WTC11 (cell line): Measurements from ENCODE around the gene SPOCK2. TPM values are rescaled to one million over a fixed set of nuclear protein-coding genes. Genes with fewer than 3 reads are reported as not detected.

Source experiments
- ATAC-seq: fragments of 200-7000 bp; cut with Tn5 transposase; 2 replicates; pipeline ENCODE4 v1.10.0; 2021; ENCODE audit warnings: mild to moderate bottlenecking, moderate library complexity
- CTCF ChIA-PET: fragments of 300-600 bp; sonication (Branson Sonifier 250); formaldehyde crosslinking; loops from one replicate; lab custom pipeline; 2021; ENCODE audit warnings: antibody characterized with exemption; lab: Charles Lee
- POLR2A ChIA-PET: fragments of 350-600 bp; sonication (Branson Sonifier 250); formaldehyde crosslinking; loops from one replicate; lab custom pipeline; 2021; ENCODE audit warnings: antibody characterized with exemption; lab: Charles Lee
- DNase-seq: peaks from one replicate; pipeline ENCODE4 v3.0.0; 2021; ENCODE audit warnings: low spot score
- H3K27ac Mint-ChIP-seq: 2 replicates; pipeline ENCODE4 v1.8.0; 2021; ENCODE audit warnings: mixed read lengths
- H3K27me3 Mint-ChIP-seq: 2 replicates; pipeline ENCODE4 v1.8.0; 2021; ENCODE audit warnings: low read depth, mild to moderate bottlenecking, moderate library complexity, mixed read lengths
- H3K36me3 Mint-ChIP-seq: 2 replicates; pipeline ENCODE4 v1.8.0; 2021; ENCODE audit warnings: mixed read lengths
- H3K4me1 Mint-ChIP-seq: 2 replicates; pipeline ENCODE4 v1.8.0; 2022; ENCODE audit warnings: mixed read lengths
- H3K4me3 Mint-ChIP-seq: 2 replicates; pipeline ENCODE4 v1.8.0; 2021; ENCODE audit warnings: mild to moderate bottlenecking, moderate library complexity, mixed read lengths
- H3K9me3 Mint-ChIP-seq: 2 replicates; pipeline ENCODE4 v1.8.0; 2021; ENCODE audit warnings: mixed read lengths
- CBFB ChIP-seq: sonication (generic); formaldehyde crosslinking; IDR thresholded peaks from 2 replicates; pipeline ENCODE4 v1.8.1; 2022; ENCODE audit warnings: mild to moderate bottlenecking, low read depth, missing genetic modification reagents
- ELF4 ChIP-seq: sonication (generic); formaldehyde crosslinking; IDR thresholded peaks from 2 replicates; pipeline ENCODE4 v1.8.1; 2022; ENCODE audit warnings: low read depth, mild to moderate bottlenecking, moderate library complexity, missing genetic modification reagents
- ETV6 ChIP-seq: sonication (generic); formaldehyde crosslinking; IDR thresholded peaks from 2 replicates; pipeline ENCODE4 v1.8.1; 2022; ENCODE audit warnings: mild to moderate bottlenecking, missing genetic modification reagents
- GRHL2 ChIP-seq: fragments of 250-450 bp; sonication (Bioruptor Pico); IDR thresholded peaks from 2 replicates; pipeline ENCODE4 v1.8.0; 2022; ENCODE audit warnings: mild to moderate bottlenecking, moderate library complexity; ENCODE audit not compliant: insufficient replicate concordance, severe bottlenecking
- GTF2I ChIP-seq: fragments of 250-450 bp; sonication (Bioruptor Pico); conservative IDR thresholded peaks from 2 replicates; pipeline ENCODE4 v1.4.0; 2021; ENCODE audit warnings: mild to moderate bottlenecking
- HMGA2 ChIP-seq: fragments of 250-450 bp; sonication (Bioruptor Pico); IDR thresholded peaks from 2 replicates; pipeline ENCODE4 v1.4.0; 2021; ENCODE audit warnings: mild to moderate bottlenecking, moderate library complexity
- JAZF1 ChIP-seq: fragments of 250-450 bp; sonication (Bioruptor Pico); IDR thresholded peaks from 2 replicates; pipeline ENCODE4 v1.9.0; 2021; ENCODE audit warnings: moderate library complexity, mild to moderate bottlenecking, inconsistent platforms
- MXD4 ChIP-seq: fragments of 250-450 bp; sonication (Bioruptor Pico); IDR thresholded peaks from 2 replicates; pipeline ENCODE4 v1.8.0; 2021; ENCODE audit warnings: mild to moderate bottlenecking, moderate library complexity, borderline replicate concordance
- MYBL2 ChIP-seq: sonication (generic); formaldehyde crosslinking; IDR thresholded peaks from 2 replicates; pipeline ENCODE4 v1.8.1; 2023; ENCODE audit warnings: mild to moderate bottlenecking, moderate library complexity, missing genetic modification reagents
- NFE2L1 ChIP-seq: sonication (generic); formaldehyde crosslinking; IDR thresholded peaks from 2 replicates; pipeline ENCODE4 v1.8.1; 2023; ENCODE audit warnings: missing genetic modification reagents
- NR3C1 ChIP-seq: sonication (generic); formaldehyde crosslinking; conservative IDR thresholded peaks from 2 replicates; pipeline ENCODE4 v1.8.1; 2023; ENCODE audit warnings: low read depth, mild to moderate bottlenecking, missing genetic modification reagents
- OVOL2 ChIP-seq: fragments of 250-450 bp; sonication (Bioruptor Pico); IDR thresholded peaks from 2 replicates; pipeline ENCODE4 v1.9.0; 2021; ENCODE audit warnings: mild to moderate bottlenecking, borderline replicate concordance
- SMAD3 ChIP-seq: sonication (generic); formaldehyde crosslinking; IDR thresholded peaks from 2 replicates; pipeline ENCODE4 v1.8.0; 2022; ENCODE audit warnings: missing genetic modification reagents, mild to moderate bottlenecking, borderline replicate concordance
- ZNF232 ChIP-seq: sonication (generic); formaldehyde crosslinking; IDR thresholded peaks from 2 replicates; pipeline ENCODE4 v1.8.0; 2022; ENCODE audit warnings: mild to moderate bottlenecking, missing genetic modification reagents
- ZNF263 ChIP-seq: sonication (generic); formaldehyde crosslinking; IDR thresholded peaks from 2 replicates; pipeline ENCODE4 v1.8.1; 2022; ENCODE audit warnings: low read depth, mild to moderate bottlenecking, moderate library complexity, missing genetic modification reagents
- total RNA-seq: library from RNA; stranded (reverse); gene quantifications from 3 replicates; pipeline ENCODE4 v1.2.3, GENCODE V29; 2021
- TF ChIP-seq, protein P1 (sequence below): sonication (generic); formaldehyde crosslinking; IDR thresholded peaks from 2 replicates; pipeline ENCODE4 v1.8.1; 2023; ENCODE audit warnings: mild to moderate bottlenecking, missing genetic modification reagents, borderline replicate concordance
- TF ChIP-seq, protein P2 (sequence below): sonication (generic); formaldehyde crosslinking; IDR thresholded peaks from 2 replicates; pipeline ENCODE4 v1.8.1; 2022; ENCODE audit warnings: low read depth, missing genetic modification reagents, borderline replicate concordance
- TF ChIP-seq, protein P3 (sequence below): fragments of 250-450 bp; sonication (Bioruptor Pico); IDR thresholded peaks from 2 replicates; pipeline ENCODE4 v2.1.2; 2022; ENCODE audit warnings: mild to moderate bottlenecking, moderate library complexity
- TF ChIP-seq, protein P4 (sequence below): fragments of 250-450 bp; sonication (Bioruptor Pico); IDR thresholded peaks from 2 replicates; pipeline ENCODE4 v1.9.0; 2021; ENCODE audit warnings: moderate library complexity, mild to moderate bottlenecking, inconsistent platforms, borderline replicate concordance
- TF ChIP-seq, protein P5 (sequence below): sonication (generic); formaldehyde crosslinking; IDR thresholded peaks from 2 replicates; pipeline ENCODE4 v1.8.0; 2023; ENCODE audit warnings: missing genetic modification reagents, mild to moderate bottlenecking, borderline replicate concordance
- TF ChIP-seq, protein P6 (sequence below): sonication (generic); formaldehyde crosslinking; IDR thresholded peaks from 2 replicates; pipeline ENCODE4 v1.8.0; 2022; ENCODE audit warnings: mild to moderate bottlenecking, missing genetic modification reagents
- TF ChIP-seq, protein P7 (sequence below): sonication (generic); formaldehyde crosslinking; IDR thresholded peaks from 2 replicates; pipeline ENCODE4 v1.8.1; 2023; ENCODE audit warnings: mild to moderate bottlenecking, missing genetic modification reagents, moderate library complexity
- TF ChIP-seq, protein P8 (sequence below): sonication (generic); formaldehyde crosslinking; IDR thresholded peaks from 2 replicates; pipeline ENCODE4 v1.8.1; 2022; ENCODE audit warnings: mild to moderate bottlenecking, moderate library complexity, missing genetic modification reagents

The SPOCK2 gene
- total RNA-seq, 1 experiment from 2014 or later, result 4.7 TPM

DNA sequence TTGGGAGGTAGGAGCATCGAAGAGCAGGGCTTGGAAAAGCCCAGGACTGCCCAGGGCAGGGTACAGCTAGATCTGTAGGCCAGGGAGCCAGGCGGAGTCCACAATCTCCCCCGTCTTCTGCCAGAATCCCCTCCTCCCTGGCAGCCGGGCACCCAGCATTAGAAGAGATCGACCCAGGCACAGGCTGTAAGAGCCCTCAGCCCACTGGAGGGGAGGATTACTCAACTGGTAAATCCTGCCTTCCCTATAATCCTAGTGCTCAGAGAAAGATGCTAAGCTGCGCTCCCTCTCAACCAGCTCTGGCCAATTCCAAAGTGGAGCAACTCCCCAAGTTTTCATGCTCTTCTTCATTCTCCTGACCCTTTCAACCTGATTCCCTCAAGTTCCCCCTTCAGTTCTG, 3.2 kb downstream of the SPOCK2 start:
- Mint-ChIP-seq H3K4me3 (no peak overlapping the region), H3K4me1 (peaks cover 26% of the 10 kb centered on the region)

DNA sequence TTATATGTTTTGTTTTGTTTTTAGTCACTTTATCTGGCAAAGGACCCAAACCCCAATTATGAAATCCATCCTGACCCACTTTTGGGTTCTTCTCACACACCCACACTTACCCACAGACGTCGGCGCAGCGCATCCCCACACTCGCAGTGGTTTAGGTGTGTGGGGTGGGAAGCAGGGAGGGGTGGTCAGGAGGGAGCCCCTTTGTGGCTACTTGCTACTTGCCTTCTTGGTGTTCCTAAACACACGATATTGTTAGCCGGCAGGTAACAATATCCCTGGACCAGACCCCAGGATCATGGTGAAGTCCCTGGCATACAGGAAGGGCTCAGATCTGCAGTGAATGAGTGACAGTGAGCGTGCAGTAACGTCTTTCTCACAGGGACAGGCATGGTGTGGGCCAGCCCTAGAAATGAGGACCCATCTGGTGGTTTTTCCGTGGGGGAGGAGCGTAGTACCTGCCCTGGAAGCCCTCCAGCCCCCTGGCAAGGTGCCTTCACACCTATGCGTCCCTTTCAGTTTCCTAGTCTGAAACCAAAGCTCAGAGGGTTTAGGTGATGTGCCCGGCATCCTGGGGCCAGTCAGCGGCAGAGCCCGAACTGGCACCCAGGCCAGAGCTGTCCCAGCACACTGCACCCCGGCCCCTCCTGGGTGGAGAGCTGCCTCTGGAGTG, 4.4 kb downstream of the SPOCK2 start:
- DNase-seq, result no peak
- Mint-ChIP-seq H3K27ac (no peak overlapping the region), H3K36me3 (no peaks in the 10 kb centered on the region), H3K9me3 (no peaks in the 10 kb centered on the region), H3K4me3 (no peak overlapping the region), H3K27me3 (peaks cover 40% of the 10 kb centered on the region), H3K4me1 (peaks cover 21% of the 10 kb centered on the region)
- ChIA-PET POLR2A (no interaction called here), CTCF (interaction anchor here (0.5 to 2.5 kb wide), 6 partner anchors 14 to 164 kb away, joined by 3 to 13 read pairs (median 4); no protein-coding TSS in a partner anchor)
- ATAC-seq, result no peak
- TF ChIP-seq, protein P1, sequence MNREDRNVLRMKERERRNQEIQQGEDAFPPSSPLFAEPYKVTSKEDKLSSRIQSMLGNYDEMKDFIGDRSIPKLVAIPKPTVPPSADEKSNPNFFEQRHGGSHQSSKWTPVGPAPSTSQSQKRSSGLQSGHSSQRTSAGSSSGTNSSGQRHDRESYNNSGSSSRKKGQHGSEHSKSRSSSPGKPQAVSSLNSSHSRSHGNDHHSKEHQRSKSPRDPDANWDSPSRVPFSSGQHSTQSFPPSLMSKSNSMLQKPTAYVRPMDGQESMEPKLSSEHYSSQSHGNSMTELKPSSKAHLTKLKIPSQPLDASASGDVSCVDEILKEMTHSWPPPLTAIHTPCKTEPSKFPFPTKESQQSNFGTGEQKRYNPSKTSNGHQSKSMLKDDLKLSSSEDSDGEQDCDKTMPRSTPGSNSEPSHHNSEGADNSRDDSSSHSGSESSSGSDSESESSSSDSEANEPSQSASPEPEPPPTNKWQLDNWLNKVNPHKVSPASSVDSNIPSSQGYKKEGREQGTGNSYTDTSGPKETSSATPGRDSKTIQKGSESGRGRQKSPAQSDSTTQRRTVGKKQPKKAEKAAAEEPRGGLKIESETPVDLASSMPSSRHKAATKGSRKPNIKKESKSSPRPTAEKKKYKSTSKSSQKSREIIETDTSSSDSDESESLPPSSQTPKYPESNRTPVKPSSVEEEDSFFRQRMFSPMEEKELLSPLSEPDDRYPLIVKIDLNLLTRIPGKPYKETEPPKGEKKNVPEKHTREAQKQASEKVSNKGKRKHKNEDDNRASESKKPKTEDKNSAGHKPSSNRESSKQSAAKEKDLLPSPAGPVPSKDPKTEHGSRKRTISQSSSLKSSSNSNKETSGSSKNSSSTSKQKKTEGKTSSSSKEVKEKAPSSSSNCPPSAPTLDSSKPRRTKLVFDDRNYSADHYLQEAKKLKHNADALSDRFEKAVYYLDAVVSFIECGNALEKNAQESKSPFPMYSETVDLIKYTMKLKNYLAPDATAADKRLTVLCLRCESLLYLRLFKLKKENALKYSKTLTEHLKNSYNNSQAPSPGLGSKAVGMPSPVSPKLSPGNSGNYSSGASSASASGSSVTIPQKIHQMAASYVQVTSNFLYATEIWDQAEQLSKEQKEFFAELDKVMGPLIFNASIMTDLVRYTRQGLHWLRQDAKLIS (CRISPR knock-in tag), result no peak
- TF ChIP-seq, protein P2, sequence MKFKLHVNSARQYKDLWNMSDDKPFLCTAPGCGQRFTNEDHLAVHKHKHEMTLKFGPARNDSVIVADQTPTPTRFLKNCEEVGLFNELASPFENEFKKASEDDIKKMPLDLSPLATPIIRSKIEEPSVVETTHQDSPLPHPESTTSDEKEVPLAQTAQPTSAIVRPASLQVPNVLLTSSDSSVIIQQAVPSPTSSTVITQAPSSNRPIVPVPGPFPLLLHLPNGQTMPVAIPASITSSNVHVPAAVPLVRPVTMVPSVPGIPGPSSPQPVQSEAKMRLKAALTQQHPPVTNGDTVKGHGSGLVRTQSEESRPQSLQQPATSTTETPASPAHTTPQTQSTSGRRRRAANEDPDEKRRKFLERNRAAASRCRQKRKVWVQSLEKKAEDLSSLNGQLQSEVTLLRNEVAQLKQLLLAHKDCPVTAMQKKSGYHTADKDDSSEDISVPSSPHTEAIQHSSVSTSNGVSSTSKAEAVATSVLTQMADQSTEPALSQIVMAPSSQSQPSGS, result no peak
- TF ChIP-seq GTF2I (CRISPR knock-in tag) (no peak), NR3C1 (no peak), SMAD3 (CRISPR knock-in tag) (no peak), JAZF1 (CRISPR knock-in tag) (no peak), ELF4 (CRISPR knock-in tag) (no peak), ZNF263 (CRISPR knock-in tag) (no peak)
- TF ChIP-seq, protein P3, sequence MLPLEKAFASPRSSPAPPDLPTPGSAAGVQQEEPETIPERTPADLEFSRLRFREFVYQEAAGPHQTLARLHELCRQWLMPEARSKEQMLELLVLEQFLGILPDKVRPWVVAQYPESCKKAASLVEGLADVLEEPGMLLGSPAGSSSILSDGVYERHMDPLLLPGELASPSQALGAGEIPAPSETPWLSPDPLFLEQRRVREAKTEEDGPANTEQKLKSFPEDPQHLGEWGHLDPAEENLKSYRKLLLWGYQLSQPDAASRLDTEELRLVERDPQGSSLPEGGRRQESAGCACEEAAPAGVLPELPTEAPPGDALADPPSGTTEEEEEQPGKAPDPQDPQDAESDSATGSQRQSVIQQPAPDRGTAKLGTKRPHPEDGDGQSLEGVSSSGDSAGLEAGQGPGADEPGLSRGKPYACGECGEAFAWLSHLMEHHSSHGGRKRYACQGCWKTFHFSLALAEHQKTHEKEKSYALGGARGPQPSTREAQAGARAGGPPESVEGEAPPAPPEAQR (CRISPR knock-in tag), result no peak
- TF ChIP-seq, protein P4, sequence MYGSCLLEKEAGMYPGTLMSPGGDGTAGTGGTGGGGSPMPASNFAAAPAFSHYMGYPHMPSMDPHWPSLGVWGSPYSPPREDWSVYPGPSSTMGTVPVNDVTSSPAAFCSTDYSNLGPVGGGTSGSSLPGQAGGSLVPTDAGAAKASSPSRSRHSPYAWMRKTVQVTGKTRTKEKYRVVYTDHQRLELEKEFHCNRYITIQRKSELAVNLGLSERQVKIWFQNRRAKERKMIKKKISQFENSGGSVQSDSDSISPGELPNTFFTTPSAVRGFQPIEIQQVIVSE (CRISPR knock-in tag), result no peak
- TF ChIP-seq, protein P5, sequence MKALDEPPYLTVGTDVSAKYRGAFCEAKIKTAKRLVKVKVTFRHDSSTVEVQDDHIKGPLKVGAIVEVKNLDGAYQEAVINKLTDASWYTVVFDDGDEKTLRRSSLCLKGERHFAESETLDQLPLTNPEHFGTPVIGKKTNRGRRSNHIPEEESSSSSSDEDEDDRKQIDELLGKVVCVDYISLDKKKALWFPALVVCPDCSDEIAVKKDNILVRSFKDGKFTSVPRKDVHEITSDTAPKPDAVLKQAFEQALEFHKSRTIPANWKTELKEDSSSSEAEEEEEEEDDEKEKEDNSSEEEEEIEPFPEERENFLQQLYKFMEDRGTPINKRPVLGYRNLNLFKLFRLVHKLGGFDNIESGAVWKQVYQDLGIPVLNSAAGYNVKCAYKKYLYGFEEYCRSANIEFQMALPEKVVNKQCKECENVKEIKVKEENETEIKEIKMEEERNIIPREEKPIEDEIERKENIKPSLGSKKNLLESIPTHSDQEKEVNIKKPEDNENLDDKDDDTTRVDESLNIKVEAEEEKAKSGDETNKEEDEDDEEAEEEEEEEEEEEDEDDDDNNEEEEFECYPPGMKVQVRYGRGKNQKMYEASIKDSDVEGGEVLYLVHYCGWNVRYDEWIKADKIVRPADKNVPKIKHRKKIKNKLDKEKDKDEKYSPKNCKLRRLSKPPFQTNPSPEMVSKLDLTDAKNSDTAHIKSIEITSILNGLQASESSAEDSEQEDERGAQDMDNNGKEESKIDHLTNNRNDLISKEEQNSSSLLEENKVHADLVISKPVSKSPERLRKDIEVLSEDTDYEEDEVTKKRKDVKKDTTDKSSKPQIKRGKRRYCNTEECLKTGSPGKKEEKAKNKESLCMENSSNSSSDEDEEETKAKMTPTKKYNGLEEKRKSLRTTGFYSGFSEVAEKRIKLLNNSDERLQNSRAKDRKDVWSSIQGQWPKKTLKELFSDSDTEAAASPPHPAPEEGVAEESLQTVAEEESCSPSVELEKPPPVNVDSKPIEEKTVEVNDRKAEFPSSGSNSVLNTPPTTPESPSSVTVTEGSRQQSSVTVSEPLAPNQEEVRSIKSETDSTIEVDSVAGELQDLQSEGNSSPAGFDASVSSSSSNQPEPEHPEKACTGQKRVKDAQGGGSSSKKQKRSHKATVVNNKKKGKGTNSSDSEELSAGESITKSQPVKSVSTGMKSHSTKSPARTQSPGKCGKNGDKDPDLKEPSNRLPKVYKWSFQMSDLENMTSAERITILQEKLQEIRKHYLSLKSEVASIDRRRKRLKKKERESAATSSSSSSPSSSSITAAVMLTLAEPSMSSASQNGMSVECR (CRISPR knock-in tag), result no peak
- TF ChIP-seq, protein P6, sequence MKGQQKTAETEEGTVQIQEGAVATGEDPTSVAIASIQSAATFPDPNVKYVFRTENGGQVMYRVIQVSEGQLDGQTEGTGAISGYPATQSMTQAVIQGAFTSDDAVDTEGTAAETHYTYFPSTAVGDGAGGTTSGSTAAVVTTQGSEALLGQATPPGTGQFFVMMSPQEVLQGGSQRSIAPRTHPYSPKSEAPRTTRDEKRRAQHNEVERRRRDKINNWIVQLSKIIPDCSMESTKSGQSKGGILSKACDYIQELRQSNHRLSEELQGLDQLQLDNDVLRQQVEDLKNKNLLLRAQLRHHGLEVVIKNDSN (CRISPR knock-in tag), result no peak

More for the DNA sequence above, 3.2 kb downstream of the SPOCK2 start:
- Mint-ChIP-seq H3K9me3 (no peaks in the 10 kb centered on the region), H3K27me3 (peaks cover 53% of the 10 kb centered on the region), H3K36me3 (no peaks in the 10 kb centered on the region)
- POLR2A ChIA-PET, result no interaction called here
- ATAC-seq (no peak), DNase-seq (no peak)
- TF ChIP-seq MXD4 (CRISPR knock-in tag), result no peak
- TF ChIP-seq MYBL2, result no peak
- TF ChIP-seq, protein P7, sequence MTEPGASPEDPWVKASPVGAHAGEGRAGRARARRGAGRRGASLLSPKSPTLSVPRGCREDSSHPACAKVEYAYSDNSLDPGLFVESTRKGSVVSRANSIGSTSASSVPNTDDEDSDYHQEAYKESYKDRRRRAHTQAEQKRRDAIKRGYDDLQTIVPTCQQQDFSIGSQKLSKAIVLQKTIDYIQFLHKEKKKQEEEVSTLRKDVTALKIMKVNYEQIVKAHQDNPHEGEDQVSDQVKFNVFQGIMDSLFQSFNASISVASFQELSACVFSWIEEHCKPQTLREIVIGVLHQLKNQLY (CRISPR knock-in tag), result no peak
- TF ChIP-seq ETV6 (CRISPR knock-in tag), result no peak
- TF ChIP-seq ELF4 (CRISPR knock-in tag), result no peak
- TF ChIP-seq, protein P8, sequence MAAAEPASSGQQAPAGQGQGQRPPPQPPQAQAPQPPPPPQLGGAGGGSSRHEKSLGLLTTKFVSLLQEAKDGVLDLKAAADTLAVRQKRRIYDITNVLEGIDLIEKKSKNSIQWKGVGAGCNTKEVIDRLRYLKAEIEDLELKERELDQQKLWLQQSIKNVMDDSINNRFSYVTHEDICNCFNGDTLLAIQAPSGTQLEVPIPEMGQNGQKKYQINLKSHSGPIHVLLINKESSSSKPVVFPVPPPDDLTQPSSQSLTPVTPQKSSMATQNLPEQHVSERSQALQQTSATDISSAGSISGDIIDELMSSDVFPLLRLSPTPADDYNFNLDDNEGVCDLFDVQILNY (CRISPR knock-in tag), result no peak
- no peak for TF ChIP-seq CBFB (CRISPR knock-in tag)
- TF ChIP-seq NR3C1, result no peak
- TF ChIP-seq ZNF232 (CRISPR knock-in tag), result no peak
- TF ChIP-seq GRHL2 (CRISPR knock-in tag), result no peak
- TF ChIP-seq OVOL2, result no peak
- TF ChIP-seq HMGA2 (CRISPR knock-in tag), result no peak
- no peak for TF ChIP-seq NFE2L1 (CRISPR knock-in tag)
- TF ChIP-seq, all 79 proteins: peak for 0
- CTCF ChIA-PET, result interaction anchor here (1.3 to 2.5 kb wide), 2 partner anchors 15 to 37 kb away, joined by 3 to 13 read pairs; no protein-coding TSS in a partner anchor
- H3K27ac Mint-ChIP-seq, result no peak overlapping the region
